OCI-LY7 (cell line): ENCODE measurements around the gene TAF3. TPM values are rescaled to one million over a fixed set of nuclear protein-coding genes. Genes with fewer than 3 reads are reported as not detected.
A peak's percentile ranks its signal among the peaks of the same experiment; 100 is the strongest.

Experiments used
- BruUV-seq: library from RNA; stranded (reverse); fragments of 400-500 nt; replicated peaks from 2 replicates; lab custom pipeline; 2021; lab: Mats Ljungman, UMichigan
- CTCF ChIA-PET: fragments of 300-600 bp; sonication (Branson Sonifier 250); formaldehyde crosslinking; loops from one replicate; lab custom pipeline; 2022; ENCODE audit warnings: antibody characterized with exemption; ENCODE audit not compliant: unreplicated experiment; lab: Charles Lee
- POLR2A ChIA-PET: fragments of 300-600 bp; sonication (Branson Sonifier 250); formaldehyde crosslinking; loops from one replicate; lab custom pipeline; 2022; ENCODE audit warnings: antibody characterized with exemption; lab: Charles Lee
- DNase-seq: peaks from one replicate; pipeline ENCODE4 v3.0.0-alpha.2; 2015; ENCODE audit warnings: low spot score
- H2AFZ ChIP-seq: fragments of 200-600 bp; sonication (generic), shearing (Covaris generic); 2 replicates; pipeline ENCODE4 v1.6.1; 2014; ENCODE audit warnings: mild to moderate bottlenecking, antibody characterized with exemption, low read length, moderate library complexity
- H3K27ac ChIP-seq: fragments of 200-600 bp; sonication (generic); 2 replicates; pipeline ENCODE4 v1.5.1; 2014; ENCODE audit warnings: mixed run types, low read depth, mild to moderate bottlenecking, moderate library complexity, low read length, inconsistent platforms; ENCODE audit not compliant: poor library complexity, severe bottlenecking
- H3K36me3 ChIP-seq: fragments of 200-600 bp; sonication (generic); 2 replicates; pipeline ENCODE4 v1.6.1; 2014; ENCODE audit warnings: mild to moderate bottlenecking, antibody characterized with exemption, low read length, moderate library complexity, mixed read lengths; ENCODE audit not compliant: insufficient read depth
- H3K4me1 ChIP-seq: fragments of 200-600 bp; sonication (generic); 2 replicates; pipeline ENCODE4 v1.5.1; 2014; ENCODE audit warnings: mild to moderate bottlenecking, low read length; ENCODE audit not compliant: insufficient read depth, poor library complexity, severe bottlenecking
- H3K4me2 ChIP-seq: fragments of 200-600 bp; sonication (generic); 2 replicates; pipeline ENCODE4 v1.6.1; 2014; ENCODE audit warnings: mild to moderate bottlenecking, low read length
- H3K4me3 ChIP-seq: fragments of 200-600 bp; sonication (generic); 2 replicates; pipeline ENCODE4 v1.5.1; 2014; ENCODE audit warnings: mild to moderate bottlenecking, low read depth, low read length; ENCODE audit not compliant: poor library complexity, severe bottlenecking
- H3K79me2 ChIP-seq: fragments of 200-600 bp; sonication (generic); 2 replicates; pipeline ENCODE4 v1.6.1; 2016; ENCODE audit warnings: low read depth, mild to moderate bottlenecking, low read length, moderate library complexity, mixed read lengths; ENCODE audit not compliant: insufficient read depth
- H3K9me2 ChIP-seq: fragments of 200-600 bp; sonication (generic); 2 replicates; pipeline ENCODE4 v1.6.1; 2016; ENCODE audit warnings: mild to moderate bottlenecking, low read length, mixed read lengths; ENCODE audit not compliant: insufficient read depth
- H3K9me3 ChIP-seq: fragments of 200-600 bp; sonication (generic); 2 replicates; pipeline ENCODE4 v1.6.1; 2014; ENCODE audit warnings: mild to moderate bottlenecking, mixed run types, low read length, mixed read lengths
- H4K20me1 ChIP-seq: fragments of 200-600 bp; sonication (generic); 2 replicates; pipeline ENCODE4 v1.6.1; 2014; ENCODE audit warnings: mild to moderate bottlenecking, antibody characterized with exemption, low read length, moderate library complexity, mixed read lengths; ENCODE audit not compliant: insufficient read depth
- EZH2phosphoT487 ChIP-seq: fragments of 200-600 bp; sonication (generic); IDR thresholded peaks from 2 replicates; pipeline ENCODE4 v1.6.1; 2018; ENCODE audit warnings: low read depth, borderline replicate concordance, mild to moderate bottlenecking, mixed run types, antibody characterized with exemption, low read length, moderate library complexity, mixed read lengths
- intact Hi-C: fragments of 100-400 bp; cut with micrococcal nuclease; formaldehyde crosslinking; loops from one replicate; pipeline ENCODE4 v1.10.0; 2022; ENCODE audit not compliant: unreplicated experiment
- total RNA-seq, 2 experiments: library from RNA; depleted of rRNA in 1 of 2; stranded (reverse); fragments of >200 nt in 1 of 2; shearing (Covaris generic) in 1 of 2; gene quantifications; 2 replicates each; pipeline ENCODE4 v1.2.3, GENCODE V29; 2014 to 2022
- TF ChIP-seq, protein P1 (sequence below): fragments of 200-600 bp; sonication (generic); conservative IDR thresholded peaks from 2 replicates; pipeline ENCODE4 v1.5.1; 2014; ENCODE audit warnings: mild to moderate bottlenecking, antibody characterized with exemption, low read length, moderate library complexity, mixed read lengths

Gene TAF3
- total RNA-seq, 2 experiments from 2014 or later: 3.8 to 11.1 TPM

DNA sequence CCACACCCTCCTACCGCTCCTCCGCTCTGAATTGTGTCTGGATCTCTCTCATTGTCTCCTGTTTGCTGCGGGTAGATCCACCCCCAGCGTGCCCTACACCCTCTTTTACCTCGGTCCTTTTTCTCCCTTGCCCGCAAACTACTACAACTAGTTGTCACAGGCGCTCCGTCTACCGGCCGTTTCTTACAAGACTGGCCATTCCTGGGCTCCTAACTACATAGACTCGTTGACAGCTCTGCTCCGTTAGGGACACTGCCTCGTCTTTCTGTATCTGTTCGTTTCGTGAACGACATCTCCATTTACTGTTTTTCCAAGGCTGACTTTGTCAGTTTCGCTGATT is 786 bp downstream of the TAF3 start:
- ChIA-PET CTCF (interaction anchor here (0.6 to 2.2 kb wide), 2 partner anchors 31 to 1778 kb away, joined by 3 to 11 read pairs; partner anchors contain the start of genes ATP5F1C and KIN), POLR2A (interaction anchor here (0.7 to 5.8 kb wide), 5 partner anchors 17 to 121 kb away, joined by 3 to 39 read pairs (median 3); partner anchors contain the start of genes ATP5F1C and KIN)
- Histone ChIP-seq H3K9me2 (no peaks in the 10 kb centered on the region), H3K4me3 (peak overlapping the region; percentile 96), H3K4me2 (peak overlapping the region; percentile 74), H3K4me1 (peaks cover 21% of the 10 kb centered on the region), H3K36me3 (peaks cover 9% of the 10 kb centered on the region; the same call in 1 of the 2 replicates), H4K20me1 (peaks cover 10% of the 10 kb centered on the region; the same call in 1 of the 2 replicates), H3K27ac (no peak overlapping the region), H3K79me2 (peaks cover 20% of the 10 kb centered on the region; the same call in 1 of the 2 replicates), H2AFZ (peak overlapping the region; percentile 96; the same call in 1 of the 2 replicates), H3K9me3 (no peaks in the 10 kb centered on the region)
- no TSS peak for BruUV-seq
- intact Hi-C loops: loop anchor here (2.0 to 10.0 kb wide), 2 partner anchors 30 to 294 kb away; partner anchors contain the start of gene ATP5F1C
- no peak for TF ChIP-seq EZH2phosphoT487
- TF ChIP-seq, protein P1, sequence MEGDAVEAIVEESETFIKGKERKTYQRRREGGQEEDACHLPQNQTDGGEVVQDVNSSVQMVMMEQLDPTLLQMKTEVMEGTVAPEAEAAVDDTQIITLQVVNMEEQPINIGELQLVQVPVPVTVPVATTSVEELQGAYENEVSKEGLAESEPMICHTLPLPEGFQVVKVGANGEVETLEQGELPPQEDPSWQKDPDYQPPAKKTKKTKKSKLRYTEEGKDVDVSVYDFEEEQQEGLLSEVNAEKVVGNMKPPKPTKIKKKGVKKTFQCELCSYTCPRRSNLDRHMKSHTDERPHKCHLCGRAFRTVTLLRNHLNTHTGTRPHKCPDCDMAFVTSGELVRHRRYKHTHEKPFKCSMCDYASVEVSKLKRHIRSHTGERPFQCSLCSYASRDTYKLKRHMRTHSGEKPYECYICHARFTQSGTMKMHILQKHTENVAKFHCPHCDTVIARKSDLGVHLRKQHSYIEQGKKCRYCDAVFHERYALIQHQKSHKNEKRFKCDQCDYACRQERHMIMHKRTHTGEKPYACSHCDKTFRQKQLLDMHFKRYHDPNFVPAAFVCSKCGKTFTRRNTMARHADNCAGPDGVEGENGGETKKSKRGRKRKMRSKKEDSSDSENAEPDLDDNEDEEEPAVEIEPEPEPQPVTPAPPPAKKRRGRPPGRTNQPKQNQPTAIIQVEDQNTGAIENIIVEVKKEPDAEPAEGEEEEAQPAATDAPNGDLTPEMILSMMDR: peak; percentile 54
- peak; percentile 67 for DNase-seq

DNA sequence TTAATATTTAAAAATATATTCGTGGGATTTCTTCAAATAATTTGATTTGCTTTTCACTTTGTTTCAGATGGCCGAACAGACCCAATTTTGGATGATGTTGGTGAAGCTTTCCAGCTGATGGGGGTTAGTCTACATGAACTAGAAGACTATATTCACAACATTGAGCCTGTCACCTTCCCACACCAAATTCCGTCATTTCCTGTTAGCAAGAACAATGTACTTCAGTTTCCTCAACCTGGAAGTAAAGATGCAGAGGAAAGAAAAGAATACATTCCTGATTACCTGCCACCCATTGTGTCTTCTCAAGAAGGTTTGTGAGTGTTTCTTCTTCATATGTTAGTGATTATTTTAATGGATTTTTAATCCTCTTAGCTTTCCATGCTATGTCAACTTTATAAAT is 5.9 kb downstream of the TAF3 start:
- no peak overlapping the region for H2AFZ ChIP-seq
- H3K4me1 ChIP-seq: peaks cover 10% of the 10 kb centered on the region
- no peak overlapping the region for H3K4me2 ChIP-seq
- H3K4me3 ChIP-seq: no peak overlapping the region
- intact Hi-C loops: no loop called here
- H3K27ac ChIP-seq: no peak overlapping the region
- no TSS peak for BruUV-seq
- POLR2A ChIA-PET: interaction anchor here (0.5 to 2.1 kb wide), 4 partner anchors 15 to 580 kb away, joined by 3 to 11 read pairs (median 4); no protein-coding TSS in a partner anchor
- no peaks in the 10 kb centered on the region for H3K9me3 ChIP-seq
- CTCF ChIA-PET: no interaction called here
- H4K20me1 ChIP-seq: peaks cover 9% of the 10 kb centered on the region; the same call in 1 of the 2 replicates
- H3K79me2 ChIP-seq: peaks cover 10% of the 10 kb centered on the region; the same call in 1 of the 2 replicates
- H3K9me2 ChIP-seq: no peaks in the 10 kb centered on the region
- peaks cover 49% of the 10 kb centered on the region for H3K36me3 ChIP-seq
- TF ChIP-seq EZH2phosphoT487: no peak
- TF ChIP-seq, protein P1: no peak
- no peak for DNase-seq

DNA sequence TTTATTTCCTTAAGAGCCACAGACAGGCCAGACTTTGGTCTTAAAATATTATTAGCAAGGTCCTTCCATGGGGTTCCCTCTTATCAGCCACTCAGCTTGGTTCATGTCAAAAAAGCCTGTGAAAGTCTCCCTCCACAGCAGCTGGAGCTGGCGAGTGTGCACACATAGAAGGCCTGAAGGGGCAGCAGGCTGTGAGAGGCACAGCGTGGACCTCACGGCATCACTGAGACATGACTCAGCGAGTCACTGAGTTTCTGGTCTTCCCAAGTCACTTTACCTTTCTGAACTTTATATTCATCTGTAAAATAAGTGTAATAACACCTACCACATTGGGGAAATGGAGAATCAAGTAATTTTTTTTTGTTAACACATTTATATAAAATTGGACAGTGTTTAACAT is 8.7 kb downstream of the TAF3 start:
- no TSS peak for BruUV-seq
- POLR2A ChIA-PET: no interaction called here
- no peak for DNase-seq
- Histone ChIP-seq H2AFZ (no peak overlapping the region), H3K9me2 (no peaks in the 10 kb centered on the region), H3K27ac (no peak overlapping the region), H3K36me3 (peaks cover 50% of the 10 kb centered on the region), H3K4me1 (no peaks in the 10 kb centered on the region), H3K4me3 (no peak overlapping the region), H3K79me2 (no peaks in the 10 kb centered on the region; the same call in 1 of the 2 replicates), H3K9me3 (no peaks in the 10 kb centered on the region), H4K20me1 (no peaks in the 10 kb centered on the region), H3K4me2 (no peak overlapping the region)
- TF ChIP-seq, protein P1: no peak
- TF ChIP-seq EZH2phosphoT487: no peak
- CTCF ChIA-PET: no interaction called here
- intact Hi-C loops: no loop called here
